IMR-90 (cell line): ENCODE measurements around the gene SNRK. TPM values are rescaled to one million over a fixed set of nuclear protein-coding genes. Genes with fewer than 3 reads are reported as not detected.

Source experiments
- ATAC-seq: fragments of 200-7000 bp; cut with Tn5 transposase; 2 replicates; pipeline ENCODE4 v1.9.1; 2020; ENCODE audit warnings: low read depth, mild to moderate bottlenecking, moderate library complexity
- BruUV-seq: library from RNA; stranded (reverse); fragments of 400-500 nt; replicated peaks from 2 replicates; lab custom pipeline; 2021; lab: Mats Ljungman, UMichigan
- CTCF ChIA-PET: fragments of 300-600 bp; formaldehyde crosslinking; extraction: SDS; loops from one replicate; lab custom pipeline; 2021; ENCODE audit warnings: antibody characterized with exemption; lab: Yijun Ruan, JAX
- POLR2A ChIA-PET: fragments of 300-600 bp; sonication (Branson Sonifier 250); formaldehyde crosslinking; loops from one replicate; lab custom pipeline; 2022; ENCODE audit warnings: antibody characterized with exemption; ENCODE audit not compliant: unreplicated experiment; lab: Charles Lee
- DNase-seq: peaks from one replicate; pipeline ENCODE4 v3.0.0; 2013
- H2AFZ ChIP-seq: replicated peaks from 2 replicates; pipeline ENCODE3; 2013; ENCODE audit warnings: low read length, mild to moderate bottlenecking; ENCODE audit not compliant: poor library complexity
- H2AK5ac ChIP-seq: 2 replicates; pipeline ENCODE4 v1.6.1; 2013; ENCODE audit warnings: low read depth, low read length, inconsistent platforms
- H2AK9ac ChIP-seq: replicated peaks from 2 replicates; pipeline ENCODE3; 2013; ENCODE audit warnings: mild to moderate bottlenecking, low read depth, low read length, moderate library complexity; ENCODE audit not compliant: poor library complexity
- H2BK120ac ChIP-seq: 2 replicates; pipeline ENCODE4 v1.6.1; 2013; ENCODE audit warnings: low read depth, low read length, inconsistent platforms
- H2BK15ac ChIP-seq: 3 replicates; pipeline ENCODE4 v1.6.1; 2013; ENCODE audit warnings: low read depth, low read length, inconsistent platforms
- H2BK20ac ChIP-seq: 2 replicates; pipeline ENCODE4 v1.6.1; 2013; ENCODE audit warnings: low read depth, mild to moderate bottlenecking, inconsistent platforms, low read length, moderate library complexity
- H2BK5ac ChIP-seq: 2 replicates; pipeline ENCODE4 v1.6.1; 2013; ENCODE audit warnings: mild to moderate bottlenecking, low read depth, low read length, inconsistent platforms; ENCODE audit not compliant: poor library complexity, severe bottlenecking
- H3K14ac ChIP-seq: replicated peaks from 2 replicates; pipeline ENCODE4 v1.6.1; 2013; ENCODE audit warnings: low read depth, low read length, inconsistent platforms
- H3K18ac ChIP-seq: 2 replicates; pipeline ENCODE4 v1.6.1; 2013; ENCODE audit warnings: low read depth, low read length, control low read depth
- H3K23ac ChIP-seq: 2 replicates; pipeline ENCODE4 v1.6.1; 2013; ENCODE audit warnings: low read depth, low read length, inconsistent platforms
- H3K27ac ChIP-seq: 2 replicates; pipeline ENCODE4 v1.5.1; 2013; ENCODE audit warnings: mild to moderate bottlenecking, control low read depth, low read length; ENCODE audit not compliant: insufficient read depth
- H3K27me3 ChIP-seq: 2 replicates; pipeline ENCODE4 v1.6.1; 2013; ENCODE audit warnings: low read length; ENCODE audit not compliant: control insufficient read depth, insufficient read depth
- H3K36me3 ChIP-seq: 2 replicates; pipeline ENCODE4 v1.6.1; 2013; ENCODE audit warnings: low read length, mixed read lengths; ENCODE audit not compliant: control insufficient read depth, insufficient read depth
- H3K4ac ChIP-seq: 2 replicates; pipeline ENCODE4 v1.6.1; 2013; ENCODE audit warnings: low read depth, low read length, inconsistent platforms
- H3K4me1 ChIP-seq: 2 replicates; pipeline ENCODE4 v1.6.1; 2013; ENCODE audit warnings: low read length, mixed read lengths; ENCODE audit not compliant: control insufficient read depth, insufficient read depth
- H3K4me2 ChIP-seq: 2 replicates; pipeline ENCODE4 v1.6.1; 2013; ENCODE audit warnings: low read depth, mild to moderate bottlenecking, control low read depth, low read length, moderate library complexity
- H3K4me3 ChIP-seq: 2 replicates; pipeline ENCODE4 v1.5.1; 2013; ENCODE audit warnings: low read depth, mild to moderate bottlenecking, control low read depth, low read length, moderate library complexity; ENCODE audit not compliant: insufficient read depth
- H3K56ac ChIP-seq: 2 replicates; pipeline ENCODE4 v1.6.1; 2013; ENCODE audit warnings: low read length, inconsistent platforms; ENCODE audit not compliant: insufficient read depth; ENCODE audit errors: extremely low read depth
- H3K79me1 ChIP-seq, 2 experiments: 2 replicates each; pipeline ENCODE4 v1.6.1; 2013; ENCODE audit warnings: low read length in 2 of 2, inconsistent platforms in 1 of 2, low read depth in 1 of 2
- H3K9ac ChIP-seq: 2 replicates; pipeline ENCODE4 v1.6.1; 2013; ENCODE audit warnings: low read depth, low read length, control low read depth
- H3K9me1 ChIP-seq: 2 replicates; pipeline ENCODE4 v1.6.1; 2013; ENCODE audit warnings: low read length, inconsistent platforms; ENCODE audit not compliant: insufficient read depth
- H3K9me3 ChIP-seq: 2 replicates; pipeline ENCODE4 v1.6.1; 2013; ENCODE audit warnings: low read length; ENCODE audit not compliant: control insufficient read depth, insufficient read depth
- H4K20me1 ChIP-seq: 2 replicates; pipeline ENCODE4 v1.6.1; 2013; ENCODE audit warnings: low read length, inconsistent platforms; ENCODE audit not compliant: insufficient read depth
- H4K5ac ChIP-seq: 2 replicates; pipeline ENCODE4 v1.6.1; 2013; ENCODE audit warnings: mild to moderate bottlenecking, low read depth, low read length, control low read depth
- H4K8ac ChIP-seq, 2 experiments: 2 replicates each; pipeline ENCODE4 v1.6.1; 2013; ENCODE audit warnings: low read depth in 2 of 2, low read length in 2 of 2, control low read depth in 1 of 2, inconsistent platforms in 1 of 2
- H4K91ac ChIP-seq: 2 replicates; pipeline ENCODE4 v1.6.1; 2013; ENCODE audit warnings: low read depth, low read length, inconsistent platforms; ENCODE audit not compliant: insufficient read depth
- BHLHE40 ChIP-seq: fragments of 150-350 bp; IDR thresholded peaks from 2 replicates; pipeline ENCODE4 v1.6.1; 2016; ENCODE audit warnings: mild to moderate bottlenecking, low read depth, low read length
- CEBPB ChIP-seq: IDR thresholded peaks from 2 replicates; pipeline ENCODE4 v1.6.1; 2012; ENCODE audit warnings: low read depth, low read length, improper control_type of control experiment
- CHD1 ChIP-seq: IDR thresholded peaks from 2 replicates; pipeline ENCODE4 v1.6.1; 2012; ENCODE audit warnings: low read depth, low read length, improper control_type of control experiment
- FOS ChIP-seq: fragments of 150-350 bp; IDR thresholded peaks from 2 replicates; pipeline ENCODE4 v1.6.1; 2016; ENCODE audit warnings: low read depth, low read length
- MAFK ChIP-seq: IDR thresholded peaks from 2 replicates; pipeline ENCODE4 v1.6.1; 2012; ENCODE audit warnings: low read depth, low read length, improper control_type of control experiment
- MAZ ChIP-seq: IDR thresholded peaks from 2 replicates; pipeline ENCODE4 v1.6.1; 2012; ENCODE audit warnings: low read depth, mild to moderate bottlenecking, low read length, improper control_type of control experiment, moderate library complexity, borderline replicate concordance
- MXI1 ChIP-seq: IDR thresholded peaks from 2 replicates; pipeline ENCODE4 v1.6.1; 2012; ENCODE audit warnings: low read depth, mild to moderate bottlenecking, low read length, moderate library complexity, borderline replicate concordance
- NFE2L2 ChIP-seq: fragments of 150-350 bp; IDR thresholded peaks from 2 replicates; pipeline ENCODE4 v1.6.1; 2016; ENCODE audit warnings: low read depth, mild to moderate bottlenecking, low read length
- POLR2A ChIP-seq: IDR thresholded peaks from 2 replicates; pipeline ENCODE4 v1.6.1; 2012; ENCODE audit warnings: mild to moderate bottlenecking, low read depth, low read length
- RAD21 ChIP-seq: IDR thresholded peaks from 2 replicates; pipeline ENCODE4 v1.6.1; 2012; ENCODE audit warnings: low read length, improper control_type of control experiment
- RCOR1 ChIP-seq: IDR thresholded peaks from 2 replicates; pipeline ENCODE4 v1.6.1; 2012; ENCODE audit warnings: mild to moderate bottlenecking, low read length, improper control_type of control experiment; ENCODE audit not compliant: insufficient replicate concordance
- RFX5 ChIP-seq: IDR thresholded peaks from 2 replicates; pipeline ENCODE4 v1.8.0; 2012; ENCODE audit warnings: low read depth, mild to moderate bottlenecking, low read length, moderate library complexity
- SMC3 ChIP-seq: fragments of 150-350 bp; IDR thresholded peaks from 2 replicates; pipeline ENCODE4 v1.6.1; 2016; ENCODE audit warnings: low read depth, mild to moderate bottlenecking, antibody characterized with exemption, low read length, moderate library complexity
- WGBS, 2 experiments: methylation state at CpG; one replicate each; pipeline versions ENCODE4 v1.1.5 to v1.1.7; 2013; ENCODE audit warnings: missing lambda C conversion rate in 2 of 2; ENCODE audit not compliant: insufficient read length in 1 of 2; ENCODE audit errors: extremely low coverage in 2 of 2; 5-methylcytosine and 5-hydroxymethylcytosine counted together
- dilution Hi-C: fragments of 300-500 bp; cut with HindIII; formaldehyde crosslinking; loops from one replicate; pipeline ENCODE4 v1.14.3; 2018; ENCODE audit warnings: low sequenced_read_pairs; ENCODE audit not compliant: unreplicated experiment
- in situ Hi-C: fragments of 300-500 bp; cut with MboI; formaldehyde crosslinking; loops from 3 replicates; pipeline ENCODE4 v1.14.3; 2019; ENCODE audit warnings: low sequenced_read_pairs, inconsistent platforms, mixed read lengths
- intact Hi-C: fragments of 100-400 bp; cut with micrococcal nuclease; formaldehyde crosslinking; loops from 2 replicates; pipeline ENCODE4 v1.10.0; 2022
- polyA plus RNA-seq, 3 experiments: library from polyadenylated mRNA; depleted of rRNA; stranded (reverse); fragments of >200 nt; gene quantifications; 2 replicates each; pipeline ENCODE4 v1.2.3, GENCODE V29; 2012; ENCODE audit warnings: low replicate concordance in 1 of 3
- total RNA-seq: library from RNA; depleted of rRNA; stranded (reverse); fragments of >200 nt; gene quantifications from 2 replicates; pipeline ENCODE4 v1.2.3, GENCODE V29; 2012
- TF ChIP-seq, protein P1 (sequence below): conservative IDR thresholded peaks from 2 replicates; pipeline ENCODE4 v1.5.1; 2012; ENCODE audit warnings: mild to moderate bottlenecking, low read depth, low read length, improper control_type of control experiment
- TF ChIP-seq, protein P2 (sequence below): fragments of 150-350 bp; IDR thresholded peaks from 2 replicates; pipeline ENCODE4 v1.6.1; 2016; ENCODE audit warnings: low read depth, mild to moderate bottlenecking, low read length, moderate library complexity, borderline replicate concordance
- TF ChIP-seq, protein P3 (sequence below): fragments of 150-350 bp; IDR thresholded peaks from 2 replicates; pipeline ENCODE4 v1.6.1; 2017; ENCODE audit warnings: mild to moderate bottlenecking, antibody characterized with exemption, low read length, low read depth

The SNRK gene
- total and polyA plus RNA-seq, 2 of the 4 experiments (the other 2 are of a cell fraction) = 4.7 to 23.1 TPM

DNA sequence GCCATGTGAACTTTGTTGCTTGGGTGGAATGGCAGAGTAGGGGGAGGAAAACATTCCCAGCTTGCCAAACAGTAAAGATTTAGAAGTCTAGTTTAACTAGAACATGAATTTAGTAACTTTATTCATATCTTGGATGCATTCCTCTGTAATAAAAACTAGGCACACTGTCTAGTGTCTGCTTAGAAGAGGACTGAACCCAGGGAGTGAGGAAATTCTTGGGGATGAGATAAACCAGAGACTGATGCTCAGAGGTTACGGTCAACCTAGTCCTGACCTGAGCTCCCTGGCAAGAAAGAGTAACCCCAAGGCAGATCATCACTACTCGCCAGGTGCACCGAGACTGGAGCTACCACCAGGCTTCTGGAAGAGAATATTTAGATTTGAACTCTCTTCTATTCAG lies 58.2 kb downstream of the SNRK start:
- H3K36me3 ChIP-seq = peaks cover 44% of the 10 kb centered on the region
- H2AK5ac ChIP-seq = no peak overlapping the region
- no peaks in the 10 kb centered on the region for H3K27me3 ChIP-seq

More for the DNA sequence above, 58.2 kb downstream of the SNRK start:
- Histone ChIP-seq H3K4me3 (no peak overlapping the region), H3K79me1 (peaks cover 7 to 48% of the 10 kb centered on the region in 2 experiments), H4K20me1 (no peaks in the 10 kb centered on the region), H3K4me1 (peaks cover 2% of the 10 kb centered on the region), H2BK120ac (no peak overlapping the region), H3K56ac (no peak overlapping the region), H2AK9ac (no peak overlapping the region), H3K14ac (no peak overlapping the region), H2BK15ac (no peak overlapping the region), H3K9ac (no peak overlapping the region), H3K4ac (no peak overlapping the region), H4K5ac (no peak overlapping the region), H3K4me2 (no peak overlapping the region), H4K91ac (no peak overlapping the region), H3K18ac (no peak overlapping the region), H2BK20ac (no peak overlapping the region), H2AFZ (no peak overlapping the region), H3K9me3 (no peaks in the 10 kb centered on the region), H3K27ac (no peak overlapping the region), H3K23ac (no peak overlapping the region), H2BK5ac (no peak overlapping the region), H4K8ac (no peak overlapping the region), H3K9me1 (peaks cover 6% of the 10 kb centered on the region; the same call in 1 of the 2 replicates)
- no peak for TF ChIP-seq CHD1
- TF ChIP-seq RFX5 = no peak
- TF ChIP-seq RAD21 = no peak
- TF ChIP-seq, protein P1, sequence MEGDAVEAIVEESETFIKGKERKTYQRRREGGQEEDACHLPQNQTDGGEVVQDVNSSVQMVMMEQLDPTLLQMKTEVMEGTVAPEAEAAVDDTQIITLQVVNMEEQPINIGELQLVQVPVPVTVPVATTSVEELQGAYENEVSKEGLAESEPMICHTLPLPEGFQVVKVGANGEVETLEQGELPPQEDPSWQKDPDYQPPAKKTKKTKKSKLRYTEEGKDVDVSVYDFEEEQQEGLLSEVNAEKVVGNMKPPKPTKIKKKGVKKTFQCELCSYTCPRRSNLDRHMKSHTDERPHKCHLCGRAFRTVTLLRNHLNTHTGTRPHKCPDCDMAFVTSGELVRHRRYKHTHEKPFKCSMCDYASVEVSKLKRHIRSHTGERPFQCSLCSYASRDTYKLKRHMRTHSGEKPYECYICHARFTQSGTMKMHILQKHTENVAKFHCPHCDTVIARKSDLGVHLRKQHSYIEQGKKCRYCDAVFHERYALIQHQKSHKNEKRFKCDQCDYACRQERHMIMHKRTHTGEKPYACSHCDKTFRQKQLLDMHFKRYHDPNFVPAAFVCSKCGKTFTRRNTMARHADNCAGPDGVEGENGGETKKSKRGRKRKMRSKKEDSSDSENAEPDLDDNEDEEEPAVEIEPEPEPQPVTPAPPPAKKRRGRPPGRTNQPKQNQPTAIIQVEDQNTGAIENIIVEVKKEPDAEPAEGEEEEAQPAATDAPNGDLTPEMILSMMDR = no peak
- no peak for TF ChIP-seq RCOR1
- TF ChIP-seq BHLHE40 = no peak
- no peak for TF ChIP-seq MAFK
- no peak for TF ChIP-seq SMC3
- no peak for TF ChIP-seq POLR2A
- TF ChIP-seq, protein P2, sequence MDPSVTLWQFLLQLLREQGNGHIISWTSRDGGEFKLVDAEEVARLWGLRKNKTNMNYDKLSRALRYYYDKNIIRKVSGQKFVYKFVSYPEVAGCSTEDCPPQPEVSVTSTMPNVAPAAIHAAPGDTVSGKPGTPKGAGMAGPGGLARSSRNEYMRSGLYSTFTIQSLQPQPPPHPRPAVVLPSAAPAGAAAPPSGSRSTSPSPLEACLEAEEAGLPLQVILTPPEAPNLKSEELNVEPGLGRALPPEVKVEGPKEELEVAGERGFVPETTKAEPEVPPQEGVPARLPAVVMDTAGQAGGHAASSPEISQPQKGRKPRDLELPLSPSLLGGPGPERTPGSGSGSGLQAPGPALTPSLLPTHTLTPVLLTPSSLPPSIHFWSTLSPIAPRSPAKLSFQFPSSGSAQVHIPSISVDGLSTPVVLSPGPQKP = no peak
- TF ChIP-seq MAZ = no peak
- TF ChIP-seq CEBPB = no peak
- no peak for TF ChIP-seq MXI1
- TF ChIP-seq, protein P3, sequence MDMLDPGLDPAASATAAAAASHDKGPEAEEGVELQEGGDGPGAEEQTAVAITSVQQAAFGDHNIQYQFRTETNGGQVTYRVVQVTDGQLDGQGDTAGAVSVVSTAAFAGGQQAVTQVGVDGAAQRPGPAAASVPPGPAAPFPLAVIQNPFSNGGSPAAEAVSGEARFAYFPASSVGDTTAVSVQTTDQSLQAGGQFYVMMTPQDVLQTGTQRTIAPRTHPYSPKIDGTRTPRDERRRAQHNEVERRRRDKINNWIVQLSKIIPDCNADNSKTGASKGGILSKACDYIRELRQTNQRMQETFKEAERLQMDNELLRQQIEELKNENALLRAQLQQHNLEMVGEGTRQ = no peak
- no peak for TF ChIP-seq FOS
- TF ChIP-seq NFE2L2 = no peak
- ATAC-seq = no peak
- dilution Hi-C loops (no loop called here), intact Hi-C loops (no loop called here), in situ Hi-C loops (no loop called here)
- DNase-seq = no peak
- POLR2A ChIA-PET = no interaction called here
- no CpG with 5 or more reads among the region's 3 CpGs for WGBS, 2 experiments
- BruUV-seq = no TSS peak
- CTCF ChIA-PET = interaction anchor here (0.6 kb wide), 1 partner anchor 1344 kb away, joined by 5 read pairs; no protein-coding TSS in a partner anchor
